IPS-18c (cell line): ENCODE results near the gene SNX10.

Source experiments
- H3K4me3 ChIP-seq: 2 replicates; pipeline ENCODE4 v1.7.0; 2013; ENCODE audit warnings: low read depth, mild to moderate bottlenecking, low read length, moderate library complexity; ENCODE audit not compliant: insufficient read depth
- H3K9me3 ChIP-seq: one replicate; pipeline ENCODE4 v1.6.1; 2013; ENCODE audit warnings: mild to moderate bottlenecking, low read length, moderate library complexity; ENCODE audit not compliant: control insufficient read depth, insufficient read depth

Gene SNX10

GRCh38 chr7:26375726-26376174, 84.1 kb downstream of the SNX10 start:
- peak overlapping the region; percentile 75 for H3K4me3 ChIP-seq
- no peaks in the 10 kb centered on the region for H3K9me3 ChIP-seq

- no peaks in the 10 kb centered on the region for H3K9me3 ChIP-seq
- H3K4me3 ChIP-seq, result peak overlapping the region; percentile 75
Observed at GRCh38 chr7:26376175-26376917, 84.7 kb downstream of the SNX10 start.

- no peaks in the 10 kb centered on the region for H3K9me3 ChIP-seq
- no peak overlapping the region for H3K4me3 ChIP-seq
Observed at GRCh38 chr7:26378016-26378415, 86.4 kb downstream of the SNX10 start.

GRCh38 chr7:26379711-26380110, 88.0 kb downstream of the SNX10 start:
- Histone ChIP-seq H3K9me3 (no peaks in the 10 kb centered on the region), H3K4me3 (no peak overlapping the region)

- no peaks in the 10 kb centered on the region for H3K9me3 ChIP-seq
Observed at GRCh38 chr7:26381476-26382353, 90.1 kb downstream of the SNX10 start.

GRCh38 chr7:26385240-26385639, 93.6 kb downstream of the SNX10 start:
- Histone ChIP-seq H3K9me3 (no peaks in the 10 kb centered on the region), H3K4me3 (no peak overlapping the region)

More at GRCh38 chr7:26381476-26382353, 90.1 kb downstream of the SNX10 start:
- no peak overlapping the region for H3K4me3 ChIP-seq

GRCh38 chr7:26387731-26388130, 96.1 kb downstream of the SNX10 start:
- Histone ChIP-seq H3K4me3 (no peak overlapping the region), H3K9me3 (no peaks in the 10 kb centered on the region)

GRCh38 chr7:26388256-26388655, 96.6 kb downstream of the SNX10 start:
- no peaks in the 10 kb centered on the region for H3K9me3 ChIP-seq
- no peak overlapping the region for H3K4me3 ChIP-seq

- Histone ChIP-seq H3K4me3 (no peak overlapping the region), H3K9me3 (no peaks in the 10 kb centered on the region)
Observed at GRCh38 chr7:26390016-26390415, 98.4 kb downstream of the SNX10 start.

GRCh38 chr7:26393818-26394217, 102.2 kb downstream of the SNX10 start:
- H3K4me3 ChIP-seq, result no peak overlapping the region
- H3K9me3 ChIP-seq, result no peaks in the 10 kb centered on the region

- Histone ChIP-seq H3K9me3 (no peaks in the 10 kb centered on the region), H3K4me3 (no peak overlapping the region)
Observed at GRCh38 chr7:26397332-26397731, 105.7 kb downstream of the SNX10 start.

GRCh38 chr7:26397796-26398426, 106.2 kb downstream of the SNX10 start:
- peak overlapping the region; percentile 75 for H3K4me3 ChIP-seq
- no peaks in the 10 kb centered on the region for H3K9me3 ChIP-seq

- Histone ChIP-seq H3K4me3 (peak overlapping the region; percentile 75), H3K9me3 (no peaks in the 10 kb centered on the region)
Observed at GRCh38 chr7:26398427-26398755, 106.7 kb downstream of the SNX10 start.

- H3K4me3 ChIP-seq, result peak overlapping the region; percentile 75
- H3K9me3 ChIP-seq, result no peaks in the 10 kb centered on the region
Observed at GRCh38 chr7:26398756-26399509, 107.3 kb downstream of the SNX10 start.

- no peak overlapping the region for H3K4me3 ChIP-seq
Observed at GRCh38 chr7:26399736-26400135, 108.1 kb downstream of the SNX10 start.

GRCh38 chr7:26403640-26404039, 112.0 kb downstream of the SNX10 start:
- Histone ChIP-seq H3K4me3 (no peak overlapping the region), H3K9me3 (no peaks in the 10 kb centered on the region)

More at GRCh38 chr7:26399736-26400135, 108.1 kb downstream of the SNX10 start:
- no peaks in the 10 kb centered on the region for H3K9me3 ChIP-seq
